SK-N-SH treated with all-trans-retinoic acid at 6 μM for 48 hours (cell line): ENCODE data around the gene UCKL1.
"Not testable (repeated sequence)": the region's sequence is repeated elsewhere in the genome, so short reads cannot be mapped to it uniquely, and the experiment has no call there.

Experiments used
- ATAC-seq: fragments of 200-7000 bp; cut with Tn5 transposase; 3 replicates; pipeline ENCODE4 v1.9.1; 2020; ENCODE audit warnings: mild to moderate bottlenecking, moderate library complexity
- ARNTL ChIP-seq: fragments of 450-650 bp; formaldehyde crosslinking; IDR thresholded peaks from 2 replicates; pipeline ENCODE4 v1.5.0; 2020; ENCODE audit warnings: low read depth, mild to moderate bottlenecking, moderate library complexity, borderline replicate concordance
- CREB5 ChIP-seq: fragments of 250-450 bp; sonication (Bioruptor Pico); IDR thresholded peaks from 2 replicates; pipeline ENCODE4 v1.5.1; 2020; ENCODE audit warnings: low read depth, mild to moderate bottlenecking, moderate library complexity
- CSDC2 ChIP-seq: fragments of 250-450 bp; sonication (Bioruptor Pico); IDR thresholded peaks from 2 replicates; pipeline ENCODE4 v1.5.0; 2020; ENCODE audit warnings: mild to moderate bottlenecking, moderate library complexity
- CSRNP3 ChIP-seq: fragments of 250-450 bp; sonication (Bioruptor Pico); IDR thresholded peaks from 2 replicates; pipeline ENCODE4 v1.5.1; 2021; ENCODE audit warnings: mild to moderate bottlenecking, moderate library complexity
- ESRRG ChIP-seq: fragments of 250-450 bp; sonication (Bioruptor Pico); IDR thresholded peaks from 2 replicates; pipeline ENCODE4 v1.6.1; 2021; ENCODE audit warnings: mild to moderate bottlenecking
- GLIS3 ChIP-seq: fragments of 250-450 bp; sonication (Bioruptor Pico); IDR thresholded peaks from 2 replicates; pipeline ENCODE4 v1.5.0; 2020; ENCODE audit warnings: mild to moderate bottlenecking, moderate library complexity
- ISL1 ChIP-seq: fragments of 250-450 bp; sonication (Bioruptor Pico); IDR thresholded peaks from 2 replicates; pipeline ENCODE4 v2.1.2; 2022; ENCODE audit warnings: mild to moderate bottlenecking, moderate library complexity
- OSR1 ChIP-seq: fragments of 250-450 bp; sonication (Bioruptor Pico); IDR thresholded peaks from 2 replicates; pipeline ENCODE4 v1.8.0; 2022; ENCODE audit warnings: moderate library complexity, mild to moderate bottlenecking, inconsistent platforms
- PATZ1 ChIP-seq: fragments of 250-450 bp; sonication (Bioruptor Pico); IDR thresholded peaks from 2 replicates; pipeline ENCODE4 v1.8.0; 2020; ENCODE audit warnings: mild to moderate bottlenecking, moderate library complexity, borderline replicate concordance
- PPARA ChIP-seq: fragments of 250-450 bp; sonication (Bioruptor Pico); IDR thresholded peaks from 2 replicates; pipeline ENCODE4 v1.5.0; 2020; ENCODE audit warnings: mild to moderate bottlenecking, borderline replicate concordance
- SNAI2 ChIP-seq: fragments of 250-450 bp; sonication (Bioruptor Pico); IDR thresholded peaks from 2 replicates; pipeline ENCODE4 v1.5.0; 2020; ENCODE audit warnings: mild to moderate bottlenecking, moderate library complexity
- TCF4 ChIP-seq: fragments of 250-450 bp; sonication (Bioruptor Pico); IDR thresholded peaks from 2 replicates; pipeline ENCODE4 v1.8.0; 2021; ENCODE audit warnings: mild to moderate bottlenecking, moderate library complexity, borderline replicate concordance
- TOX ChIP-seq: fragments of 250-450 bp; sonication (Bioruptor Pico); IDR thresholded peaks from 2 replicates; pipeline ENCODE4 v1.8.0; 2021; ENCODE audit warnings: mild to moderate bottlenecking, moderate library complexity, borderline replicate concordance
- TSHZ2 ChIP-seq: fragments of 250-450 bp; sonication (Bioruptor Pico); IDR thresholded peaks from 2 replicates; pipeline ENCODE4 v1.5.0; 2020; ENCODE audit warnings: mild to moderate bottlenecking, moderate library complexity
- ZFP3 ChIP-seq: fragments of 250-450 bp; sonication (Bioruptor Pico); IDR thresholded peaks from 2 replicates; pipeline ENCODE4 v1.5.0; 2020; ENCODE audit warnings: mild to moderate bottlenecking, moderate library complexity
- ZFP30 ChIP-seq: fragments of 450-650 bp; formaldehyde crosslinking; IDR thresholded peaks from 2 replicates; pipeline ENCODE4 v1.5.0; 2022; ENCODE audit warnings: mild to moderate bottlenecking, moderate library complexity
- ZNF565 ChIP-seq: fragments of 450-650 bp; formaldehyde crosslinking; conservative IDR thresholded peaks from 2 replicates; pipeline ENCODE4 v1.5.0; 2020; ENCODE audit warnings: low read depth, mild to moderate bottlenecking, moderate library complexity
- ZNF70 ChIP-seq: fragments of 450-650 bp; formaldehyde crosslinking; IDR thresholded peaks from 2 replicates; pipeline ENCODE4 v1.5.0; 2020; ENCODE audit warnings: mild to moderate bottlenecking, moderate library complexity
- ZNF8 ChIP-seq: fragments of 450-650 bp; formaldehyde crosslinking; IDR thresholded peaks from 2 replicates; pipeline ENCODE4 v1.5.0; 2020; ENCODE audit warnings: mild to moderate bottlenecking, moderate library complexity
- TF ChIP-seq, protein P1 (sequence below): fragments of 250-450 bp; sonication (Bioruptor Pico); IDR thresholded peaks from 2 replicates; pipeline ENCODE4 v1.8.0; 2021; ENCODE audit warnings: low read depth, mild to moderate bottlenecking, moderate library complexity, borderline replicate concordance

The UCKL1 gene

GRCh38 chr20:63920226-63920625 lies 36.0 kb downstream of the UCKL1 start:
- no peak for TF ChIP-seq ZNF565 (CRISPR knock-in tag)
- TF ChIP-seq SNAI2 = no peak
- TF ChIP-seq CREB5 (CRISPR knock-in tag) = no peak
- no peak for ATAC-seq

GRCh38 chr20:63919130-63919529 lies 37.1 kb downstream of the UCKL1 start:
- no peak for TF ChIP-seq TOX (CRISPR knock-in tag)
- TF ChIP-seq ZNF70 = no peak
- no peak for TF ChIP-seq OSR1
- no peak for TF ChIP-seq TCF4 (CRISPR knock-in tag)
- TF ChIP-seq CREB5 (CRISPR knock-in tag) = no peak
- no peak for TF ChIP-seq ESRRG (CRISPR knock-in tag)
- no peak for TF ChIP-seq CSDC2
- no peak for TF ChIP-seq PATZ1 (CRISPR knock-in tag)
- TF ChIP-seq ZFP30 = no peak
- no peak for TF ChIP-seq ISL1
- TF ChIP-seq GLIS3 (CRISPR knock-in tag) = no peak
- TF ChIP-seq, protein P1, sequence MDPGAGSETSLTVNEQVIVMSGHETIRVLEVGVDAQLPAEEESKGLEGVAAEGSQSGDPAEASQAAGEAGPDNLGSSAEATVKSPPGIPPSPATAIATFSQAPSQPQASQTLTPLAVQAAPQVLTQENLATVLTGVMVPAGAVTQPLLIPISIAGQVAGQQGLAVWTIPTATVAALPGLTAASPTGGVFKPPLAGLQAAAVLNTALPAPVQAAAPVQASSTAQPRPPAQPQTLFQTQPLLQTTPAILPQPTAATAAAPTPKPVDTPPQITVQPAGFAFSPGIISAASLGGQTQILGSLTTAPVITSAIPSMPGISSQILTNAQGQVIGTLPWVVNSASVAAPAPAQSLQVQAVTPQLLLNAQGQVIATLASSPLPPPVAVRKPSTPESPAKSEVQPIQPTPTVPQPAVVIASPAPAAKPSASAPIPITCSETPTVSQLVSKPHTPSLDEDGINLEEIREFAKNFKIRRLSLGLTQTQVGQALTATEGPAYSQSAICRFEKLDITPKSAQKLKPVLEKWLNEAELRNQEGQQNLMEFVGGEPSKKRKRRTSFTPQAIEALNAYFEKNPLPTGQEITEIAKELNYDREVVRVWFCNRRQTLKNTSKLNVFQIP (CRISPR knock-in tag) = no peak
- no peak for TF ChIP-seq ARNTL
- TF ChIP-seq CSRNP3 (CRISPR knock-in tag) = no peak
- TF ChIP-seq ZNF8 (CRISPR knock-in tag) = no peak
- no peak for TF ChIP-seq ZFP3
- no peak for TF ChIP-seq TSHZ2
- TF ChIP-seq PPARA (CRISPR knock-in tag) = no peak
- no peak for ATAC-seq

DNA sequence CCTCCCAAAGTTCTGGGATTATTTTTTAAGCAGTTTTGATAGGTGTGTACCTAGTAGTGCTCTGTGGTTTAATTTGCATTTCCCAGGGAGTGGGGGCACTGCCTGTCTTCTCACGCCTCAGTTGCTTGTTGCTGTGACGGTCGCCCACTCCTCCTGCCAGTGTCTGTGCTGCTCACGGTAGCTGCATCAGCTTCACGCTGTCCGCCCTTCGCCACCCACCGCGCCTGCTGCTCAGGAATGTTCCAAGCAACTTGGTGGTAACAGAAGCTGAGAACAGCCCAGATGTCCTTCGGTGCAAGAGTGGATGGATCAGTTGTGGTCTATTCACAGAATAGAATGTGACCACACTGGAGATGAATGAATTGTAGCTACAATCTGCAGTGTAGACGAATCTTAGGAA lies 38.4 kb downstream of the UCKL1 start:
- no peak for ATAC-seq
- TF ChIP-seq ZFP30 = no peak

- not testable (repeated sequence) for ATAC-seq
Measured at GRCh38 chr20:63916371-63916939, 39.8 kb downstream of the UCKL1 start.
